Adrenal gland (tissue), 5 donors: ENCODE measurements around the gene ST7.

Source experiments
- POLR2A ChIP-seq, 2 donors: fragments of 450-650 bp; IDR thresholded peaks; one replicate each; pipeline ENCODE4 v1.6.1; 2017; ENCODE audit warnings: antibody characterized with exemption in 2 of 2, mild to moderate bottlenecking in 2 of 2, moderate library complexity in 1 of 2
- TF ChIP-seq, protein P1 (sequence below), 6 experiments: fragments of 450-650 bp in 4 of 6; fragments of 200-600 bp in 2 of 6; sonication (generic) in 1 of 6; IDR thresholded peaks; 1 replicate in 5 of 6; 2 replicates in 1 of 6; pipeline versions ENCODE4 v1.5.1 to v1.8.0; 2016 to 2021; ENCODE audit warnings: antibody characterized with exemption in 6 of 6, mild to moderate bottlenecking in 2 of 6, moderate library complexity in 1 of 6
- donor health status: DM: no; HTN: no; CAD: no.

GRCh38 chr7:117006907-117007684 lies 53.8 kb downstream of the ST7 start:
- TF ChIP-seq, protein P1, sequence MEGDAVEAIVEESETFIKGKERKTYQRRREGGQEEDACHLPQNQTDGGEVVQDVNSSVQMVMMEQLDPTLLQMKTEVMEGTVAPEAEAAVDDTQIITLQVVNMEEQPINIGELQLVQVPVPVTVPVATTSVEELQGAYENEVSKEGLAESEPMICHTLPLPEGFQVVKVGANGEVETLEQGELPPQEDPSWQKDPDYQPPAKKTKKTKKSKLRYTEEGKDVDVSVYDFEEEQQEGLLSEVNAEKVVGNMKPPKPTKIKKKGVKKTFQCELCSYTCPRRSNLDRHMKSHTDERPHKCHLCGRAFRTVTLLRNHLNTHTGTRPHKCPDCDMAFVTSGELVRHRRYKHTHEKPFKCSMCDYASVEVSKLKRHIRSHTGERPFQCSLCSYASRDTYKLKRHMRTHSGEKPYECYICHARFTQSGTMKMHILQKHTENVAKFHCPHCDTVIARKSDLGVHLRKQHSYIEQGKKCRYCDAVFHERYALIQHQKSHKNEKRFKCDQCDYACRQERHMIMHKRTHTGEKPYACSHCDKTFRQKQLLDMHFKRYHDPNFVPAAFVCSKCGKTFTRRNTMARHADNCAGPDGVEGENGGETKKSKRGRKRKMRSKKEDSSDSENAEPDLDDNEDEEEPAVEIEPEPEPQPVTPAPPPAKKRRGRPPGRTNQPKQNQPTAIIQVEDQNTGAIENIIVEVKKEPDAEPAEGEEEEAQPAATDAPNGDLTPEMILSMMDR (IDR thresholded peaks at IDR 0.05), result no peak
- no peak for TF ChIP-seq POLR2A (IDR thresholded peaks at IDR 0.05)
